ENCODE measurements around the gene SGTB.

DNA sequence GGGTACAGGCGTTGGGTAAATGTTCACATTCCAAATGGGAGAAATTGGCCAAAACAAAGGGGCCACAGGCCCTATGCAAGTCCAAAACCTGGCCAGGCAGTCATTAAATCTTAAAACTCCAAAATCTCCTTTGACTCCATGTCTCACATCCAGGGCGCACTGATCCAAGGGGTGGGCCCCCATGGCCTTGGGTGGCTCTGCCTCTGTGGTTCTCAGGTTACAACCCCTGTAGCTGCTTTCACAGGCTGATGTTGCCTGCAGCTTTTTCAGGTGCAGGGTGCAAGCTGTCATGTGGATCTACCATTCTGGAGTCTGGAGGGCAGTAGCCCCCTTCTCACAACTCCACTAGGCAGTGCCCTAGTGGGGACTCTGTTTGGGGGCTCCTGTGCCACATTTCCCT, 44.9 kb upstream of the SGTB start:
- TF ChIP-seq POLR2A (IDR thresholded peaks at IDR 0.05): no peak
- TF ChIP-seq, protein P1, sequence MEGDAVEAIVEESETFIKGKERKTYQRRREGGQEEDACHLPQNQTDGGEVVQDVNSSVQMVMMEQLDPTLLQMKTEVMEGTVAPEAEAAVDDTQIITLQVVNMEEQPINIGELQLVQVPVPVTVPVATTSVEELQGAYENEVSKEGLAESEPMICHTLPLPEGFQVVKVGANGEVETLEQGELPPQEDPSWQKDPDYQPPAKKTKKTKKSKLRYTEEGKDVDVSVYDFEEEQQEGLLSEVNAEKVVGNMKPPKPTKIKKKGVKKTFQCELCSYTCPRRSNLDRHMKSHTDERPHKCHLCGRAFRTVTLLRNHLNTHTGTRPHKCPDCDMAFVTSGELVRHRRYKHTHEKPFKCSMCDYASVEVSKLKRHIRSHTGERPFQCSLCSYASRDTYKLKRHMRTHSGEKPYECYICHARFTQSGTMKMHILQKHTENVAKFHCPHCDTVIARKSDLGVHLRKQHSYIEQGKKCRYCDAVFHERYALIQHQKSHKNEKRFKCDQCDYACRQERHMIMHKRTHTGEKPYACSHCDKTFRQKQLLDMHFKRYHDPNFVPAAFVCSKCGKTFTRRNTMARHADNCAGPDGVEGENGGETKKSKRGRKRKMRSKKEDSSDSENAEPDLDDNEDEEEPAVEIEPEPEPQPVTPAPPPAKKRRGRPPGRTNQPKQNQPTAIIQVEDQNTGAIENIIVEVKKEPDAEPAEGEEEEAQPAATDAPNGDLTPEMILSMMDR (IDR thresholded peaks at IDR 0.05): no peak

All from suprapubic skin (tissue), 3 donors.